Measurements from ENCODE around the gene EXOC3L1.
A peak's percentile ranks its signal among the peaks of the same experiment; 100 is the strongest.

Gene EXOC3L1

GRCh38 chr16:67198238-67198734 lies 8.3 kb upstream of the EXOC3L1 start:
- no peak for DNase-seq

DNA sequence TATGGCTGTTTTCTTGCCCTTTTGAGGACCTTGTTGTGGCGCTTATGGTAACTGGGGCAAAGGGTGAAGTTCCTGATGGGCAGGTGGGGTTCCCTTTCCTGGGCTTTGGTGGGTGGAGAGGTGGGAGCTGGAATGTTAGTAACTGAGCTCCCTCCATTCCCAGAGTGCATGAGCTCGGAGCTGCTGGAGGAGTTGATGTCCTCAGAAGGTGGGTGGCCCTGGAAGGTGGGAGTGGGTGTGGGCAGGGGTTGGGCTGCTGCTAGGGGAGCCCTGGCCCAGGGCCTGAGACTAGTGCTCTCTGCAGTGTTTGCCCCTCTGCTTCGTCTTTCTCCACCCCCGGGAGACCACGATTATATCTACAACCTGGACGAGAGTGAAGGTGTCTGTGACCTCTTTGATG lies 7.8 kb upstream of the EXOC3L1 start:
- no peak for DNase-seq

GRCh38 chr16:67196881-67197280 lies 6.9 kb upstream of the EXOC3L1 start:
- DNase-seq: no peak

DNA sequence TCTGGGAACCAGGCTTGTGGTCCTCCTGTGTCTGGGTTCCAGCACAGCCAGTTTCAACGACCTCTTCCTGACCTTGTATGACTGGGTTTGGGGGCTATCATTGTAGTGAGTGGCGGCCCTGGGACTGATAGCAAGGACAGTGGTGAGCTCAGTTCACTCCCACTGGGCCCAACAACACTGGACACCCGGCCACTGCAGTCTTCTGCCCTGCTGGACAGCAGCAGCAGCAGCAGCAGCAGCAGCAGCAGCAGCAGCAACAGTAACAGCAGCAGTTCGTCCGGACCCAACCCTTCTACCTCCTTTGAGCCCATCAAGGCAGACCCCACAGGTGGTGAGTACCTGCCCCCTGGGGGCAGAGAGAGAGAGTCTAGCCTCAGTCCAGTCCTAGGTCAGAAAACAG lies 5.7 kb upstream of the EXOC3L1 start:
- no peak for DNase-seq

DNA sequence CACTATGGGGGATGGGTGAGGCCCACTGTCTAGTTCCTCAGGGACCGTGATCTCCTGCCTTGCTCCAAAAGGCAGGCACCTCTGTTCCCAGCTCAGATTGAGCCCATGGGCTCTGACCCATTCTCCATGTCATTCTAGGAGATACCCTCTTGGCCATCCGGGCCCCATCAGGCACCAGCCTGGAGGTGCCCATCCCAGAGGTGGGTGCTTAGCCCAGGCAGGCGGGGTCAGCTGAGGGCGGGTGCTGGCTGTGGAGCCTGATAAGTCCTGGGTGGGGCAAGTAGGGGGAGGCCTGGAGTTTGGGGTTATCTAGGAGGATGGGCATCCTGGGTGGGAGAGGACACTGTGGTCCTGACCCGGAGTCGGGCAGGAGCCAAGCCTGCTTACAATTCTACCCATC lies 4.3 kb upstream of the EXOC3L1 start:
- no peak for DNase-seq

DNA sequence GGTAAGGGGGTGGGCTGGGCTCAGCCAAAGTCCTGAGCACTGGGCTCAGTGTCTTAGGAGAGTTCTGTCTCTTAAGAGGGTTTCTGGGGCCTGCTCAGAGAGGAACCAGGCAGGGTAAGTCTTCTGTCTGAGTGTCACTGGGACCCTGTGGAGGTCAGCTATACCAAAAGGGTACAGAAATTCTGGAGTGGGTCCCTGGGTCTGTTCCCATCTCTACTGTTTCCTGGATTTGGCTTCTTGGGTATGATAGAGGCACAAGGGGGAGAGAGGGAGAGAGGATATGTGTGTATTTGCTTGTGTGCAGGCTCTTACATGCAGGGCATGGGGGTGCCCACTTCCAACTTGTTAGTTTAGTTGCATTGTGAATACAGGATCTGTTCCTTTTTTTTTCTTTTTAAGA lies 3.6 kb upstream of the EXOC3L1 start:
- no peak for DNase-seq

DNA sequence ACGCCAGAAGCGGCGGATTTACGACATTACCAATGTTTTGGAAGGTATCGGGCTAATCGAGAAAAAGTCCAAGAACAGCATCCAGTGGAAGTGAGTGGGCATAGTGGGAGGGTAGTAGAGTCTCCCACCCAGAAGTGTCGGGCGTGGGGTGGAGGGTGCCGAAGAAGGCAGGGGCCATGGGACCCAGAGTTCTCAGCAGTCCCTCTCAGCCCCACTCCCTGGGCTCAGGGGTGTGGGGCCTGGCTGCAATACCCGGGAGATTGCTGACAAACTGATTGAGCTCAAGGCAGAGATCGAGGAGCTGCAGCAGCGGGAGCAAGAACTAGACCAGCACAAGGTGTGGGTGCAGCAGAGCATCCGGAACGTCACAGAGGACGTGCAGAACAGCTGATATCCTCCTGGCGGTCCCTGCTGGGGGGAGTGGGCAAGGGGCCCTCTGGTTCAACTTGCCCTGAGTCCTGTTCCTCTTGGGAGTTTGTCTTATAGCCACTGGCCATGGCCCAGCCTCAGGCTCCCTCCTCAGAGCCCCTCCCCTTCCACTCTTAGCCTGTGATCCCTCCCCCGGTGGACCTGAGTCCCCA lies 2.9 kb upstream of the EXOC3L1 start:
- DNase-seq: no peak

DNA sequence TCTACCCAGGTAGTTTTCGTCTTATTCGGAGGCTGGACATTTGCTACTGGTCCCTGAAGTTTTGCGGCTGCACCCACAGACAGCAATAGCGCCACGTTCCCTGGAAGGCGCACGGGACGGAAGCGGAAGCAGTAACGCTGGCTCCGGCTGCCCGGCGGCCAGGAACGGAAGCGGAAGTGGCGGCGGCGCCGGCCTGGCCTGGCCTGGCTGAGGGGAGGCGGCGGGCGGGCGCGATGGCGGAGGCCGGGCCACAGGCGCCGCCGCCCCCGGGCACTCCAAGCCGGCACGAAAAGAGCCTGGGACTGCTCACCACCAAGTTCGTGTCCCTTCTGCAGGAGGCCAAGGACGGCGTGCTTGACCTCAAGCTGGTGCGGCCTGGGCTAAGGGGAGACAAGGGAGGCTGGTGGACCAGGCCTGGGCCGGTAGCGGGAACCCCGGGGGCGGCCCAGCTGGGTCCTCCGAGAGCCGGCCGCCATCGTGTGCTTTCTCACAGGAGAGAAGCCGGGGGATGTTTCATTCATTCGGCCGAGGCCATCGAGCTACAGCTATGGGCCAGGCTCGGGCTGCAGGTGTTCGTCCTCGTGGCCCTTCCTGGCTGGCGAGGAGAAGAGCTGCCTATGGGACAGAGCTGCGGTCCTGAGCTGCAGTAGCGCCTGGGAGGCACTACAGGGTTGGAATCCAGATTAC lies 2.2 kb upstream of the EXOC3L1 start, which contains the start of gene E2F4:
Gene E2F4 (plus strand): TSS at position 161 of the 687 bp plus-strand sequence. CDS start 73 bp downstream, at position 234.
- peak; percentile 58 to 78 (median 66) for DNase-seq

GRCh38 chr16:67191411-67191994 lies 1.6 kb upstream of the EXOC3L1 start:
- no peak for DNase-seq

GRCh38 chr16:67190448-67191399 lies 788 bp upstream of the EXOC3L1 start:
- no peak for DNase-seq

GRCh38 chr16:67188798-67189197 lies 1.1 kb downstream of the EXOC3L1 start:
- no peak for DNase-seq

DNA sequence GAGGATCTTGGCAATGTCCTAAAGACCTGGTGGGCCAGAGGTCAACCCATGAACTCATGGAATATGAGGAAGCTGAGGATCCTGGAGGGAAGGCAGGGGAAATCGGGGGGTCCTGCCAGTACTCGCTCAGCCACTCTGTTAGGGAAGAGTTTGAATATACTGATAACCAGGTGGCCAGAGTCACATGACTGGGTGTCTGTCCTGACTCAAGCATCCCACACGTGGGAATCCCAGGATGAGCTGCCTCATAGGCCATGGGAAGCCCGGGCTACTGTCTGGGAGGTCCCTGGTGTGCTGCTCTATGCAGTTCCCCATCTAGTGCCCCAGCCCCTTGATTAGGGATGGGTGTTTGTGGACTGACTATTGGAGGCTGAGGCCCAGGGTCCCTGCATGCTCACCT lies 1.6 kb downstream of the EXOC3L1 start:
- no peak for DNase-seq

DNA sequence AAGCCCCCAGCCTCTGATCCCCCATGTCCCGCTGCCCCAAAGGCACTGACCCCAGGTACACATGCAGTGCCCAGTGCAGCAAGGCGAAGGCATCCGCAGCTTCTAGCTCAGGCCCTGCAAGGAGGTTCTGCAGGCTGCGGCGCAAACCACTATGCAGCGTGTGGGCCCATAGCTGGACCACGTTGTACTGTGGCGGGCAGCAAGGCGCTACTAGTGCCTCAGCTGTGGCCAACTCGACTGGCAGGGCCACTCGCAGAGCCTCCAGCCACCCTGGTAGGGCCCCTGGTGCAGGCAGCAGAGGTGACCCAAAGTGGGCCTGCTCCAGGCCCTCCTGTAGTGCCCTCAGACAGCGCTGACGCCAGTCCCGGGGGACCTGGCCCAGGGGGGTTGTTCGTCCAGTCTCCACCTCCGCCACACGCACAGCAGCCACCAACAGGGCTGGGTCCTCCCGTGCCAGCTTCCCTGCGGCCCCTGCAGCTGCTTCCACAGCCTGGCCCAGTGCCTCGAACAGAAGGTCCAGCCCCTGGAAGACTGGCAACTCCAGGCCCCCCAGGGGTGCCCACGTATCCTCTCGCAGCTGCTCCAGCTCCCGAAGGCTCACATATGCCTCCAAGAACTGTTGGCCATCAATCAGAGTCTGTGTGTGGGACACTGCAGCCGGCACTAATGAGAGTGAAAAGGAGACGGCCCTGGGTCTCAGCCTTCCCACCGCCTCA lies 2.6 kb downstream of the EXOC3L1 start:
- no peak for DNase-seq

DNA sequence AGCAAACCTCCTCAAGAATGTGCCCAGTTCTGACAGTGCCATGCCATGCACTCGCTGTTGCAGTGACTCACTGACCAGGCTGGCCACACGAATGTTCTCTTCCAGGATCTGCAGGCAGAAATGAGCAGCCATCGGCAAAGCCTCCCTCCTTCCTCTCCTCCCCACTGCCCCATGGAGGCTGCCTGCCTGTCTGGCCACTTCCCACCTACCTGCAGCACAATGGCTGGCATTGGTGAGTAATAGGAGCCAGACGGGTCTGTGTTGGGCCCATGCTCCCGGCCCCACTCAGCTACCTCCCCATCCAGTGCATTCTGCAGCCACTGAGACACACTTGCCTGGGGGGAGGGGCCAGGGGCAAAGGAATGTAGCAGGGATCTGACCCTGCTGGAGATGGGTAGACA lies 3.4 kb downstream of the EXOC3L1 start:
- no peak for DNase-seq

DNA sequence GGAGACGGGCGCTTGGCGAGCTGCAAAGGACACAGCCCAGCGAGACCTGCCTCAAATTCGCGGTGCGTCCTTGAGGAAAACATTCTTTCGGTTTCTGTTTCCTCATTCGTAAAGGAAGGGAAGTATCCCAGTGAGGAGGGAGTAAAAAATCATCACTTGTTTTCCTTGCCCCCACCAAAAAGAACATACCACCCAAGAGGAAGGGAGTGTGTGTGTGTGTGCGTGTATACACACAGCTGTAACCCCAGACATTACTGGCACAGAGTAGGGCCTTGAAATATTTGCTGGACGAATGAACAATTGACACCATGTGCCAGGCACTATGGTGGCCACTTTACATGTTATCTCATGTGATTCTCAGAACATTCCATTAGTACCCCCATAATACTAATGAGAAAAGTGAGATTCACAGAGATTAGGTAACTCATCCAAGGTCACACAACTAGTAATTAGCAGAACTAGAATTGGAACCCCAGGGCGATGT lies 4.2 kb downstream of the EXOC3L1 start:
- DNase-seq: no peak

- peak; percentile 50 to 81 (median 72) for DNase-seq
Observed at GRCh38 chr16:67184995-67185650, 4.8 kb downstream of the EXOC3L1 start.

- DNase-seq: no peak
Observed at GRCh38 chr16:67184453-67184994, 5.4 kb downstream of the EXOC3L1 start.

- DNase-seq: peak; percentile 66 to 86 (median 74)
Observed at GRCh38 chr16:67183627-67184452, 6.1 kb downstream of the EXOC3L1 start, which contains the start of gene MATCAP1. TSS of gene MATCAP1 (minus strand) at chr16:67183963. CDS start at chr16:67180610, 3,353 bp downstream.

- DNase-seq: no peak
Observed at GRCh38 chr16:67183284-67183626, 6.7 kb downstream of the EXOC3L1 start.

GRCh38 chr16:67182288-67182687 lies 7.6 kb downstream of the EXOC3L1 start:
- no peak for DNase-seq
